Esophagus muscularis mucosa (tissue), 4 donors: ENCODE data around the gene LARP4B. TPM values are rescaled to one million over a fixed set of nuclear protein-coding genes. Genes with fewer than 3 reads are reported as not detected.

Source experiments
- DNase-seq: peaks from one replicate; pipeline ENCODE4 v3.0.0-alpha.2; 2017; ENCODE audit errors: extremely low spot score
- H3K27ac ChIP-seq, 4 donors: fragments of 200-600 bp; sonication (generic); replicated peaks in 1 of 4; 1 replicate in 3 of 4; 2 replicates in 1 of 4; pipeline ENCODE4 v1.5.1; 2016 to 2019; ENCODE audit warnings: mild to moderate bottlenecking in 1 of 4
- H3K27me3 ChIP-seq, 4 donors: fragments of 200-600 bp; sonication (generic); one replicate each; pipeline versions ENCODE4 v1.5.1 to v1.6.0; 2016 to 2019
- H3K36me3 ChIP-seq, 4 donors: fragments of 200-600 bp; sonication (generic); one replicate each; pipeline ENCODE4 v1.5.1; 2016 to 2019
- H3K4me1 ChIP-seq, 4 donors: fragments of 200-600 bp; sonication (generic); one replicate each; pipeline ENCODE4 v1.5.1; 2016 to 2019
- H3K4me3 ChIP-seq, 4 donors: fragments of 200-600 bp; sonication (generic); 1 replicate in 2 of 4; 2 replicates in 2 of 4; pipeline ENCODE4 v1.5.1; 2016 to 2019; ENCODE audit warnings: mild to moderate bottlenecking in 4 of 4, moderate library complexity in 1 of 4
- H3K9me3 ChIP-seq, 4 donors: fragments of 200-600 bp; sonication (generic); 1 replicate in 3 of 4; 2 replicates in 1 of 4; pipeline ENCODE4 v1.5.1; 2016 to 2019
- CTCF ChIP-seq, 3 experiments: fragments of 200-600 bp in 2 of 3; fragments of 450-650 bp in 1 of 3; sonication (generic) in 2 of 3; IDR thresholded peaks; one replicate each; pipeline ENCODE4 v1.5.1; 2017 to 2019; ENCODE audit warnings: antibody characterized with exemption in 3 of 3, mild to moderate bottlenecking in 2 of 3, moderate library complexity in 1 of 3
- EP300 ChIP-seq: sonication (generic); formaldehyde crosslinking; IDR thresholded peaks from one replicate; pipeline ENCODE4 v1.6.1; 2017; ENCODE audit warnings: antibody characterized with exemption
- POLR2A ChIP-seq: fragments of 450-650 bp; IDR thresholded peaks from one replicate; pipeline ENCODE4 v1.6.1; 2017; ENCODE audit warnings: antibody characterized with exemption, moderate library complexity, mild to moderate bottlenecking, low read depth
- POLR2AphosphoS5 ChIP-seq, 2 donors: sonication (generic); formaldehyde crosslinking; IDR thresholded peaks; one replicate each; pipeline ENCODE4 v1.6.1; 2017; ENCODE audit warnings: antibody characterized with exemption in 2 of 2
- WGBS: methylation state at CpG from one replicate; pipeline ENCODE4 v1.1.5; 2018; 5-methylcytosine and 5-hydroxymethylcytosine counted together
- intact Hi-C: fragments of 100-400 bp; cut with DNase I; formaldehyde crosslinking; loops from one replicate; pipeline ENCODE4 v1.15.1; 2023
- total RNA-seq, 4 donors: library from RNA; depleted of rRNA; stranded (reverse); fragments of >200 nt; gene quantifications; one replicate each; pipeline versions ENCODE4 v1.1.0 to v1.2.1, GENCODE V29; 2016

LARP4B gene
- total RNA-seq, 4 donors from 2014 or later: 35.6 to 43.1 (median 38.2) TPM

DNA sequence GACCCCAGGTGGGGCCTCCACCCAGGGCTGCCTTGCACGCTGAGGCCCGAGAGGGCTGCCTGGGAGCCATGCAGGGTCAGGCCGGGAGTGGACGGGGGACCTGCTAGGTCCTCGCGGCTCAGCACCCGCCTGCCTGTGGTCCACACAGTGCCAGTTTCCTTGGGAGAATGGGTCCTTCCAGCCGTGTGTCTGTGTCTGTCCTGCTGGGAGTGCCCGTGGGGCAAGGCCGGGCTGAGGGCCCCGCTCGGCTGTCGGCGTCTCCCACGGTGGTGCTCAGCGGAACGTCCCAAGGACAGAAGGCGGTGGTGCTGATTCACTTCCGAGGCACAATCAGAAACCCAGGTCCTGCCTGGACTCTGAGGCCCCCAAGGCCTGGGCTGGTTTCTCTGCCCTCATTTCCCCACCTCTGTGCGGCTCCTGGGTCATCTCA is 33.5 kb upstream of the LARP4B start:
- intact Hi-C loops: no loop called here
- Histone ChIP-seq H3K27me3 (no peaks in the 10 kb centered on the region), H3K9me3 (no peaks in the 10 kb centered on the region), H3K4me3 (no peak overlapping the region), H3K4me1 (peaks cover 0 to 5% (median 3%) of the 10 kb centered on the region in 4 donors), H3K36me3 (no peaks in the 10 kb centered on the region), H3K27ac (no peak overlapping the region)
- TF ChIP-seq EP300: no peak
- no peak for TF ChIP-seq POLR2A
- no peak for TF ChIP-seq CTCF (IDR thresholded peaks at IDR 0.05)
- no peak for TF ChIP-seq POLR2AphosphoS5 (IDR thresholded peaks at IDR 0.05)
- no peak for DNase-seq
- 86% methylated on average over 3 of the region's 20 CpGs for WGBS

GRCh38 chr10:964321-964987 is 32.9 kb upstream of the LARP4B start:
- Histone ChIP-seq H3K36me3 (no peaks in the 10 kb centered on the region), H3K27me3 (peaks cover 0 to 4% (median 0%) of the 10 kb centered on the region in 4 donors), H3K4me3 (no peak overlapping the region), H3K27ac (no peak overlapping the region), H3K9me3 (no peaks in the 10 kb centered on the region), H3K4me1 (no peaks in the 10 kb centered on the region)
- 56% methylated on average over 11 of the region's 15 CpGs for WGBS
- TF ChIP-seq CTCF (IDR thresholded peaks at IDR 0.05) (no peak), POLR2AphosphoS5 (IDR thresholded peaks at IDR 0.05) (no peak), EP300 (no peak), POLR2A (no peak)
- no peak for DNase-seq
- intact Hi-C loops: no loop called here

DNA sequence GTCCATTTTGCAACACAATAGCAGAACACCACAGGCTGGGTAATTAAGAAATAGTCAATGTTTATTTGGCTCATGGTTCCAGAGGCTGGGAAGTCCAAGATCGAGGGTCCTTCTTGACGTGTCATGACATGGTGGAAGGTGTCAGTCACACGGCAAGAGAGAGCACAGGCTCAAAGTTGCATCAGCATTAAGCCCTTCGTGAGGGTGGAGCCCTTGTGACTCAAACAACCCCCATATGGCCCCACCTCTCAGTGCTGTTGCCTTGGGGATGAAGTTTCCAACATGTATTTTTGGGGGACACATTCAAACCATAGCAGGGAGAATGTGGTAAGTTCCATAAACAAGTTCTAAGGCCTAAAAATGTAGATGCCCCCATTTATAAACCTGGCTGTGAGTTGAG is 32.1 kb upstream of the LARP4B start:
- TF ChIP-seq POLR2AphosphoS5 (IDR thresholded peaks at IDR 0.05) (no peak), EP300 (no peak), POLR2A (no peak), CTCF (IDR thresholded peaks at IDR 0.05) (no peak)
- no peaks in the 10 kb centered on the region for H3K9me3 ChIP-seq
- no peak overlapping the region for H3K27ac ChIP-seq
- intact Hi-C loops: no loop called here
- H3K4me1 ChIP-seq: no peaks in the 10 kb centered on the region
- H3K4me3 ChIP-seq: no peak overlapping the region
- no peak for DNase-seq
- 95% methylated on average over 4 of the region's 4 CpGs for WGBS
- H3K27me3 ChIP-seq: peaks cover 0 to 9% (median 0%) of the 10 kb centered on the region in 4 donors
- H3K36me3 ChIP-seq: no peaks in the 10 kb centered on the region

GRCh38 chr10:963186-963585 is 31.7 kb upstream of the LARP4B start:
- 81% methylated on average over 5 of the region's 5 CpGs for WGBS

More at GRCh38 chr10:963186-963585, 31.7 kb upstream of the LARP4B start:
- Histone ChIP-seq H3K4me1 (no peaks in the 10 kb centered on the region), H3K9me3 (no peaks in the 10 kb centered on the region), H3K36me3 (no peaks in the 10 kb centered on the region), H3K4me3 (no peak overlapping the region), H3K27me3 (peaks cover 0 to 11% (median 0%) of the 10 kb centered on the region in 4 donors), H3K27ac (no peak overlapping the region)
- no peak for DNase-seq
- intact Hi-C loops: no loop called here
- no peak for TF ChIP-seq EP300
- no peak for TF ChIP-seq CTCF (IDR thresholded peaks at IDR 0.05)
- no peak for TF ChIP-seq POLR2AphosphoS5 (IDR thresholded peaks at IDR 0.05)
- TF ChIP-seq POLR2A: no peak
